Psoas muscle (tissue), 8 donors: ENCODE measurements around the gene TOGARAM1. TPM values are rescaled to one million over a fixed set of nuclear protein-coding genes. Genes with fewer than 3 reads are reported as not detected.

Experiments
- ATAC-seq, 4 donors: fragments of 200-7000 bp; cut with Tn5 transposase; one replicate each; pipeline ENCODE4 v1.9.1; 2020; ENCODE audit warnings: moderate library complexity in 3 of 4, mild to moderate bottlenecking in 2 of 4
- DNase-seq, 2 donors: peaks; one replicate each; pipeline ENCODE4 v3.0.0-alpha.2; 2020
- H3K27ac ChIP-seq: fragments of 200-600 bp; one replicate; pipeline ENCODE4 v1.8.0; 2022
- H3K27me3 ChIP-seq, 3 donors: fragments of 200-600 bp in 1 of 3; one replicate each; pipeline versions ENCODE4 v1.6.1 to v1.8.0; 2013 to 2022; ENCODE audit warnings: low read length in 2 of 3, mild to moderate bottlenecking in 2 of 3, moderate library complexity in 1 of 3; ENCODE audit not compliant: insufficient read depth in 3 of 3
- H3K36me3 ChIP-seq, 2 donors: fragments of 200-600 bp in 1 of 2; one replicate each; pipeline versions ENCODE4 v1.6.1 to v1.8.0; 2013 to 2022; ENCODE audit warnings: low read depth in 1 of 2, mild to moderate bottlenecking in 1 of 2, moderate library complexity in 1 of 2; ENCODE audit not compliant: insufficient read depth in 1 of 2
- H3K4me1 ChIP-seq: fragments of 200-600 bp; one replicate; pipeline ENCODE4 v1.8.0; 2022
- H3K4me3 ChIP-seq: fragments of 200-600 bp; one replicate; pipeline ENCODE4 v1.8.0; 2022; ENCODE audit warnings: mild to moderate bottlenecking
- H3K9me3 ChIP-seq: fragments of 200-600 bp; one replicate; pipeline ENCODE4 v1.8.0; 2022
- WGBS, 3 donors: extraction: QIAGEN DNeasy Blood & Tissue Kit; methylation state at CpG; one replicate each; pipeline versions ENCODE4 v1.1.6 to v1.1.7; 2013; 5-methylcytosine and 5-hydroxymethylcytosine counted together
- intact Hi-C, 2 donors: fragments of 100-400 bp; cut with DNase I; formaldehyde crosslinking; loops; one replicate each; pipeline versions ENCODE4 v1.11.0 to v1.14.2; 2022
- polyA plus RNA-seq, 3 donors: library from polyadenylated mRNA; stranded (reverse); fragments of 200-250 nt; gene quantifications; one replicate each; pipeline ENCODE4 v1.2.3, GENCODE V29; 2013
- total RNA-seq, 4 donors: library from RNA; stranded (reverse); fragmentation: NEBNext Ultra II Directional in 2 of 4; extraction: Animal tissue kit (Norgen Biotek cat#: 25700) in 2 of 4; gene quantifications; one replicate each; pipeline versions ENCODE4 v1.2.1 to v1.2.4, GENCODE V29; 2021 to 2023
- TF ChIP-seq, protein P1 (sequence below): fragments of 200-600 bp; IDR thresholded peaks from one replicate; pipeline ENCODE4 v1.8.0; 2022; ENCODE audit warnings: antibody characterized with exemption
- donor health status: healthy with polysubstance abuse.
- donor health status: DM: no; HTN: no; CAD: no; lungs with moderate emphysema.
- donor health status: Bipolar disorder and iron deficiency.
- donor health status: healthy.
- donor health status: DM: yes; HTN: yes; CAD: no.
- donor health status: DM: no; HTN: no; CAD: no.
- donor health status: DM: no; HTN: no; CAD: no.
- donor health status: DM: yes; HTN: yes; CAD: no.

The TOGARAM1 gene
- total and polyA plus RNA-seq, 7 donors, result 5.1 to 16.0 (median 9.1) TPM

DNA sequence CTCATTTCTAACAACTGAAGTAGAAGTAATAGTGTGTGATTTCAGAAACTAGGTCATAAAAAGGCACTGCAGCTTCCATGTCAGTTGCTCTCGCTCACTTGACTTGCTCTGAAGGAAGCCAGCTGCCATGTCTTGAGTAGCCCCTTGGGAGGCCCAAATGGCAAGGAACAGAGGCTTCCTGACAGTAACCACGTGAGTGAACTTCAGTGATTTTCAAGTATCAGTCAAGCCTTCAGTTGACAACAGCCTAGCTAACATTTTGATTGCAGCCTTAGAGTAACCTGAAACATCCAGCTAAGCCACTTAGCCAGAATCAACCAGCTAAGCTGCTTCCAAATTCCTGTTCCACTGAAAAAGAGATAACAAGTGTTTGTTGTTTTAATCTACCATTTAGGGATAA lies 26.7 kb downstream of the TOGARAM1 start:
- TF ChIP-seq, protein P1, sequence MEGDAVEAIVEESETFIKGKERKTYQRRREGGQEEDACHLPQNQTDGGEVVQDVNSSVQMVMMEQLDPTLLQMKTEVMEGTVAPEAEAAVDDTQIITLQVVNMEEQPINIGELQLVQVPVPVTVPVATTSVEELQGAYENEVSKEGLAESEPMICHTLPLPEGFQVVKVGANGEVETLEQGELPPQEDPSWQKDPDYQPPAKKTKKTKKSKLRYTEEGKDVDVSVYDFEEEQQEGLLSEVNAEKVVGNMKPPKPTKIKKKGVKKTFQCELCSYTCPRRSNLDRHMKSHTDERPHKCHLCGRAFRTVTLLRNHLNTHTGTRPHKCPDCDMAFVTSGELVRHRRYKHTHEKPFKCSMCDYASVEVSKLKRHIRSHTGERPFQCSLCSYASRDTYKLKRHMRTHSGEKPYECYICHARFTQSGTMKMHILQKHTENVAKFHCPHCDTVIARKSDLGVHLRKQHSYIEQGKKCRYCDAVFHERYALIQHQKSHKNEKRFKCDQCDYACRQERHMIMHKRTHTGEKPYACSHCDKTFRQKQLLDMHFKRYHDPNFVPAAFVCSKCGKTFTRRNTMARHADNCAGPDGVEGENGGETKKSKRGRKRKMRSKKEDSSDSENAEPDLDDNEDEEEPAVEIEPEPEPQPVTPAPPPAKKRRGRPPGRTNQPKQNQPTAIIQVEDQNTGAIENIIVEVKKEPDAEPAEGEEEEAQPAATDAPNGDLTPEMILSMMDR, result no peak
- H3K4me1 ChIP-seq, result peaks cover 9% of the 10 kb centered on the region
- no peaks in the 10 kb centered on the region for H3K36me3 ChIP-seq
- no peak overlapping the region for H3K4me3 ChIP-seq
- DNase-seq (no peak), ATAC-seq (peak in 2 of 4 donors; percentile 41 to 84)
- no peaks in the 10 kb centered on the region for H3K9me3 ChIP-seq
- H3K27ac ChIP-seq, result peak overlapping the region; percentile 31
- intact Hi-C loops, result no loop called here
- 20 to 37% (median 22%) methylated on average over 2 of the region's 2 CpGs for WGBS, 3 donors
- no peaks in the 10 kb centered on the region for H3K27me3 ChIP-seq

DNA sequence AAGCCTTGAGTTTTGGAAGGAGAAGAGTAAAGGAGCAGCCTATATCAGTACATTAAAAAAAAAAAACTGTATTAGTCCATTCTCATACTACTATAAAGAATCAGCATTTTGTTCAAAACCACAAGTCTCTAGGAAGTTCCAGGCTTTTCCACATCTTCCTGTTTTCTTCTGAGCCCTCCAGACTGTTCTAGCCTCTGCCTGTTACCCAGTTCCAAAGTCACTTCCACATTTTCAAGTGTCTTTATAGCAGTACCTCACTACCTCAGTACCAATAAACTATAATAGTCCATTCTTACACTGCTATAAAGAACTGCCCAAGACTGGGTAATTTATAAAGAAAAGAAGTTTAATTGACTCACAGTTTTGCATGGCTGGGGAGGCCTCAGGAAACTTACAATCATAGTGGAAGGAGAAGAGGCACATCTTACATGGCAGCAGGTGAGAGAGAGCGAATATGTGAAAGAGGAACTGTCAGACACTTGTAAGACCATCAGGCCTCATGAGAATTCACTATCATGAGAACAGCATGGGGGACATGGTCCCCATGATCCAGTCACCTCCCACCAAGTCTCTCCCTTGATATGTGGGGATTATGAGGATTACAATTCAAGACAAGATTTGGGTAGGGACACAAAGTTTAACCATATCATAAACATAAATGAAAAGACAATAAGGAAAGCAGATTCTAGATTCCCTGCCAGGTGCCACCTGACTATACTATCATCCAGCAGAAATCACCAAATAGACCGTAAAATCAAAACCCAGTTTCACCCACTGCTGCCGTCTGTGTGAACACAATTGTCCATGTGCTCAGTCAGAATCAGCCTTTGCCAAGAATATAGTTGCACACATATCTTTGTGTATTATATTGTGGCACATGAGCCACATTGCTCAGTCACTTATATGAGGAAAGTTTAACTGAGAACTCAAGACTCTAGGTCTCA lies 27.8 kb downstream of the TOGARAM1 start:
- DNase-seq (no peak), ATAC-seq (peak in 1 of 4 donors; percentile 25)
- WGBS, 3 donors, result 64 to 84% (median 72%) methylated on average over 3 of the region's 3 CpGs
- no peak overlapping the region for H3K27ac ChIP-seq
- no peaks in the 10 kb centered on the region for H3K27me3 ChIP-seq
- no peaks in the 10 kb centered on the region for H3K36me3 ChIP-seq
- intact Hi-C loops, result no loop called here
- no peaks in the 10 kb centered on the region for H3K9me3 ChIP-seq
- TF ChIP-seq, protein P1, result no peak
- H3K4me1 ChIP-seq, result peaks cover 9% of the 10 kb centered on the region
- no peak overlapping the region for H3K4me3 ChIP-seq

DNA sequence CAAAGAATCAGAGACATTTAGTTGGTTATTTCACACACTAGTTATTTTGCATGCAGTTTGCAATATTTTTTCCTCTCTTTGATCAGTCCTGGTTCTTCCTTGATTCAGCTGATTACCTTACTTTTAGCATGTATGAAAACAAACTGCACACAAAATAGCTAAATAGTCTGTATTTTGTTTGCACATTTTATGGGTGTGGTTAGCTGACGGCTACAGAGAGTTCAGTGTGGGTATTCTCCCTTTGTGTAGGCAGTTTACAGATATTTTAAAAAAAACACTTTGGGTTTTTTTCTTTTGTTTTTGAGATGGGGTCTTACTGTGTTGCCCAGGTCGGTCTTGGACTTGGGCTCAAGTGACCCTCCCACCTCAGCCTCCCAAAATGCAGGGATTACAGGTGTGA lies 28.5 kb downstream of the TOGARAM1 start:
- peaks cover 9% of the 10 kb centered on the region for H3K4me1 ChIP-seq
- H3K36me3 ChIP-seq, result no peaks in the 10 kb centered on the region
- intact Hi-C loops, result no loop called here
- no peaks in the 10 kb centered on the region for H3K9me3 ChIP-seq
- WGBS, 3 donors, result 86 to 87% (median 86%) methylated on average over 2 of the region's 2 CpGs
- no peaks in the 10 kb centered on the region for H3K27me3 ChIP-seq
- TF ChIP-seq, protein P1, result no peak
- no peak overlapping the region for H3K4me3 ChIP-seq
- H3K27ac ChIP-seq, result no peak overlapping the region
- no peak for DNase-seq
- no peak for ATAC-seq

DNA sequence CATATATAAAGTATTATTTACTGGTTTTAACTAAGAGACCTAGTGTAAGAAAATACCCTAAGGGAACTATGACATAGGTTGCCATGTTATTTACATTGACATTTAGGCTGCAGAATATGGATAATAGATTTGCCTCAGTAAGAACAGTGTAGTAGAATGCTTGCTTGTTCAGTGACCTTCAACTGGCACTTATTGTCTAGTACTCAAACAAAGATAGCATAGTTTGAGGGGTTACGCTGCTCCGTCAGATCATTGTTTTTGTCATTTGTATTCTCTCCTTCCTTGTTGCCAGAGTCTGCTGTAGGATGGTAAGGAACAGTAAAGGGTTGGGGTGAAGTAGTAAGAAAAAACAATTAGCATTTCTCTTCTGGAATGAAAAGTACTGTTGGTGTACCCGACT lies 33.2 kb downstream of the TOGARAM1 start:
- H3K36me3 ChIP-seq, result peaks cover 0 to 28% of the 10 kb centered on the region in 2 donors
- no peaks in the 10 kb centered on the region for H3K9me3 ChIP-seq
- H3K27ac ChIP-seq, result no peak overlapping the region
- no peak for DNase-seq
- TF ChIP-seq, protein P1, result no peak
- 94 to 96% (median 95%) methylated on average over 3 of the region's 3 CpGs for WGBS, 3 donors
- H3K4me3 ChIP-seq, result no peak overlapping the region
- no peaks in the 10 kb centered on the region for H3K4me1 ChIP-seq
- ATAC-seq, result no peak
- no peaks in the 10 kb centered on the region for H3K27me3 ChIP-seq
- intact Hi-C loops, result no loop called here
